NCI-H446 treated with DMSO at 0.1 percent for 48 hours (cell line): Measurements from ENCODE around the gene KCNN3.
"Not testable (repeated sequence)": the region's sequence is repeated elsewhere in the genome, so short reads cannot be mapped to it uniquely, and the experiment has no call there.

Experiments used
- DNase-seq: peaks from one replicate; lab custom pipeline; 2025; lab: John Stamatoyannopoulos, UW

Gene KCNN3

GRCh38 chr1:154870115-154870571 is at the start of gene KCNN3:
Gene KCNN3, minus strand, starts transcription at chr1:154870281. Its CDS starts 317 bp downstream, at chr1:154869964.
- DNase-seq: peak; percentile 90

GRCh38 chr1:154913273-154913672 is 43.2 kb upstream of the KCNN3 start:
- DNase-seq: no peak

DNA sequence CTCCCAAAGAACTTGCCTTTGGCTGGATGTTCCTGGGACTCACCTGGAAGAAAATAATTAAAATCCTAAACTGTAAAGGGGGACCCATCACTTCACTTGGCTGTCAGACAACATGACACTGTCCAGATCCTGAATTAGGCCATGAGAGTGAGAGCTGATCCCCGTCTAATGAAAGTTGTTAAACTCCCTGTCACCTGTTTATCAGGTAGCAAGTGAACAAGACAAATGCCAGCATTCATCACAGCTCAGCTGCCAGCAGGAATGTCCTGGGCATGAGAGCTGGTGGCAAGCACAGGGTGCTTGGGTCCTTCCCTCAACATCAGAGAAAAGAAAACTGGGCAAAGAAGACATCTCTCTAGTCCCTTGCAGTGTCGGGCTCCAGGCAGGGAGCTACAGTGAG is 42.7 kb upstream of the KCNN3 start:
- no peak for DNase-seq

- DNase-seq: peak; percentile 4
These were observed 41.8 kb upstream of the KCNN3 start for GRCh38 chr1:154911691-154912550.

GRCh38 chr1:154910851-154911250 is 40.8 kb upstream of the KCNN3 start:
- no peak for DNase-seq

DNA sequence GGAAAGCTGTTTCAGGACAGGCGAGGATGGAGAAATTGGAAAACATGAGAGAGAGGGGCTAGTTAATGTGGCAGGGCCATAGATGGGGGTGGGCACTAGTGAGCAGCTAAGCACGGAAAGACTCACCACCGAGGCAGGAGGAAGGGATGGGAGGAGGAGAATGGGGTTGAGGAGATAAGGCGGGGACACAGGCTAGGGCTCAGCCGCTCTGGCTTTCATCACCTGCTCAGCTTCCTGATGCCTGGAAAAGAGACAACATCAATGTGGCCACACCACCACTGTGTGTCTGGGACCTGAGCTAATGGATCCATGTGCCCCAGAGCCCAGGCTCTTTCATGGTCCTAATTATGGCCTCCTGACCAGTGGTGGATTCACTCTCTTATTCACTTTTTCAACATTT is 38.9 kb upstream of the KCNN3 start:
- no peak for DNase-seq

- DNase-seq: not testable (repeated sequence)
These were observed 38.0 kb upstream of the KCNN3 start for GRCh38 chr1:154908129-154908528.

DNA sequence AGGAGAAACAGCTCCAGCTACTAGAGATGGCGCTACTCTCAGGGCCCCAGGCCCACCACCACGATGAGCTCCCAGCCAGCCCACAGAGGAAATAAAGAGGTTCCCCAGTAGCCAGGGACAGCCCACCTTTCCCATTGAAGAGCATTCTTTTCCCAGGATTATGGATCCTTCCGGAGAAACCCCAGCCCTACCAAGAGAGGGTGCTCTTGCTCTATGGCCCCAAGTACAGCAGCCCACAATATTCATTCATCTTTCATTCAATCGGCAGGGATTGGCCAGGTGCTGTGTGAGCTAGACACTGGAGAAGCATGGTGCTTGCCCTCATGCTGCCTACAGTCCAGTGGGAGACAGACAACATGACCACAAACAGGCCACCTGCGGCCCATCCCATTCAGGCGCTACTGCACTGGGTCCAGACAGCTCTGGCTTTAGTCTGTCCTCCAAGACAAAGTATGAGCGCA is 36.6 kb upstream of the KCNN3 start:
- no peak for DNase-seq

DNA sequence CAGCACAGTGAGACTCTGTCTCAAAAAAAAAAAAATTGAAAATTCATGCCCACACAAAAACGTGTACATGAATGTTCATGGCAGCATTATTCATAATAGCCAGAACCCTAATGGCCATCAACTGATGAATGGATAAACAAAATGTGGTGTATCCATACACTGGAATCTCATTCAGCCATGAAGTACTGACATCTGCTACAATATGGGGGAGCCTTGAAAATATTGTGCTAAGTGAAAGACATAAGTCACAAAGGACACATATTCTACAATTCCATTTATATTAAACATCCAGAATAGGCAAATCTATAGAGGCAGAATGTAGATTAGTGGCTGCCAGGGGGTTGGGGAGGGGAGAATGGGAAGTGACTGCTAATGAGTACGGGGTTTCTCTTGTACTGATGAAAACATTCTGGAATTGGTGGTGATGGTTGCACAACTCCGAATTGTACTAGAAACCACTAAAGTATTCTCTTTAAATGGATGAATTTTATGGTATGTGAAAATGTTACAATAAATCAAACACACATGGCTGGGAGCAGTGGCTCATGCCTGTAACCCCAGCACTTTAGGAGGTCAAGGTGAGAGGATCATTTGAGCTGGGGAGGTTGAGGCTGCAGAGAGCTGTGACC is 33.0 kb upstream of the KCNN3 start:
- DNase-seq: no peak

DNA sequence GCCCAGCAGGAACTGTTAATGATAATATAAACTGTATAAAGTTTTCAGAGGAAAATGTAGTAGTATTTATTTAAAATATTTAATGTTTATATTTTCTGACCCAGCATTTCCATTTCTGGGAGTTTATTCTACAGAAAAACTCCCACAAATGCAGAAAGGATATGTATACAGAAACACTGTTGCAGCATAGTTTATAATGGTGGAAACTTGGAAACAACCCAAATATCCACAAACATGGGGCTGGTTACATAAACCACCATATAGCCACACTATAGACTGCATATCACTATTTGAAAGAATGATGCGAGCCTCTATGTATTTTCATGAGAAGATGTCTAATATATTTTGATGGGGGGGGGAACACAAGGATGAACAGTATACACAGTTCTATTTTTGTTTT is 31.5 kb upstream of the KCNN3 start:
- no peak for DNase-seq

GRCh38 chr1:154899041-154899440 is 29.0 kb upstream of the KCNN3 start:
- DNase-seq: no peak

DNA sequence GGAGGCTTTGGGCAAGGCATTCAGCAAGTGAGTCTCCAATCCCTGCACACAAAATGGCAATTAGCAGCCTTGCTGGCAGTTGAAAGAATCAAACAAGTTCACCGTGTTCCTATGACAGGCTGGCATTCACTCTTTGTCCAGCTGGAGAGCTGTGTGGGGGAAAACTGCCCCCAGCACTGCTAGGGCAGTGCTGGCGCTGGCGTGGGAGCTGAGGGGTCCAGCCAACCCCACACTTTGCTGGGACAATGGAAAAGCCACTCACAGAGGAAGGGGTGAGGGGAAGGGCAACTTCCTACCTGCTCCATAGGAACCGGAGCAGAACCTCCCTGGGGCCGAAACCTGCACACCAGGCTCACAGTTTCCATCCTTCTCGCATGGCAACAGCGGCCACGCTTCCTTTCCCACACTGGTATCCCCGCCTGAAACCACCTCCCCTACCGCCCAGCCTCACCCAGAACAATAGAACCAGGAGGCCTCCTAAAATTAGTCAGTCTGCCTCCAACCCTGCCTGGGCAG is 26.7 kb upstream of the KCNN3 start:
- no peak for DNase-seq

DNA sequence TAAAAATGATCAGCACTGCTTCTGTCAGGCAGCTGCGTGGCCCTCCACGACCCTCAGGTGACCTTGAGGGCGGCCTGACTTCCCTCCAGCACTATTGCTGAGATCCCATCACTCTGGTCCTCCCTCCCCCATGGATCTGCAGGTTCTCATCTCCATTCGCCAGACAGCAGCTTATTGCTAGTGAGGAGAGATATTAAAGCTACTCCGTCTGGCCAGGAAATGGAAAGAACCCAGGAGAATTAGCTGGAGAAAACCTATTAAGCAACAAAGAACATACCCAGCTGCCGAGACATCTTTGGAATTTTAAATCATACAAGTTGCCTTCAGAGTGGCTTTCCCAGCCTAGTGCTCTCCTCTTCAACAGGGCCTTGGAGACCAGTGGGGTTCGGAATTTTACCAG is 25.7 kb upstream of the KCNN3 start:
- DNase-seq: no peak

GRCh38 chr1:154891452-154891851 is 21.4 kb upstream of the KCNN3 start:
- no peak for DNase-seq

DNA sequence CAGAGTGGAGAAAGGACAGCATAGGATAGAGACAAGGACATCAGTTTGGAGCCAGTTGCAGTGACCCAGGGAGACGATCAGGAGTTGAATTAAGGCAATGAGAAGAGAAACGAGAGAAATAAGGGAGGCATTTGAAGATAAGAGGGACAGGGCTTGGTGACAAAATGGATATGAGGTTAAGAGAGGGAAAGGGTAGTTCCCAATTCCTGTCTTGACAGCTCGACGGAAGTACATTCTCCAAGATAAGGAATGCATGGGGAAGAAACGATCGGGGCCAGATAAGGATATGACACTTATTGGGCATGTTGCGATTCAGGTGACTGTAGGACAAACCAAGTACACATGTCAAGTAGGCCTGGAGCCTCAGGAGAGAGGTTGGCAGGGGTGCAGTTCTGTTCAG is 18.7 kb upstream of the KCNN3 start:
- DNase-seq: no peak

GRCh38 chr1:154886281-154887015 is 16.4 kb upstream of the KCNN3 start:
- DNase-seq: no peak

- DNase-seq: no peak
These were observed 15.0 kb upstream of the KCNN3 start for GRCh38 chr1:154884869-154885701.

- no peak for DNase-seq
These were observed 14.1 kb upstream of the KCNN3 start for GRCh38 chr1:154883919-154884868.

- no peak for DNase-seq
These were observed 11.9 kb upstream of the KCNN3 start for GRCh38 chr1:154881820-154882535.

DNA sequence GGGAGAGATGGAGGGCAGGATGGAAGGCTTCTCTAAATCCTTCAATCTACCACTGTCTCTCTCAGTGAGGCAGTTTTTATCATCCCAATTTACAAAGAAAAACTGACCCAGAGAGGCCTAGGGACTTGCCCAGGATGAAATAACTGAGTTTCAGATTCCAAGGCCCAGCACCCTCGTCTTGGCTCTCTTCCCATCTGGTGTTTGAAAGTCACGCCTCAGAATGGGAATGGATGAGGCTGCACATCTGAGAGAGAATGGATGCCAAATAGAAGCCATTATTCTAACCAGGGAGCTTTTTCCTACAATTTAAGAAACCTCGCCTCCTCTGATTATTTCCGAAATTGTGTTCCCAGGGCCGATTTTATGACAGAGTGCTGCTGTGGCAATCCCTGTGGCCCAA is 10.6 kb upstream of the KCNN3 start:
- no peak for DNase-seq
